Suppressor macrophage treated with lipopolysaccharide for 4 hours (primary cell): ENCODE results near the gene FRS2.
A peak's percentile ranks its signal among the peaks of the same experiment; 100 is the strongest.

ENCODE experiments used
- DNase-seq: peaks from one replicate; pipeline ENCODE4 v3.0.0-alpha.2; 2020

The FRS2 gene

DNA sequence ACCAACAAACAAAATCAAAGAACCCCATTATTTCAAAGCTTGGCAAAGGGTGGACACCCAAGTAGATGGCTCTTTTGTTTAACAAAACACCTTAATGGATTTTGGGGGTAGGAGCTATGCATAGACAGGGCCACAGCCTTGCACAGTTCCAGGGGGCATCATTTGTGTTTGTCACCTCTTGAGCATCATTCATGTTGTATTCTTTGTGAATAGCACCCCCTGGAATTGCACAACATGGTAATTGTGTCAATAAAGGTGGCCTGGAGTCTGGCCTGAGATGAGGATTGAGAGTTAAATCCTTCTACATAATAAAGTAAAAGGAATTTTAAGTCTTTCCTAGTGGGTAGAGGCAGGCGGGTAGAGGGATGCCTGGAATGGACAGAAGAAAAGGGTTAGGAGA lies 3.3 kb upstream of the FRS2 start:
- no peak for DNase-seq

DNA sequence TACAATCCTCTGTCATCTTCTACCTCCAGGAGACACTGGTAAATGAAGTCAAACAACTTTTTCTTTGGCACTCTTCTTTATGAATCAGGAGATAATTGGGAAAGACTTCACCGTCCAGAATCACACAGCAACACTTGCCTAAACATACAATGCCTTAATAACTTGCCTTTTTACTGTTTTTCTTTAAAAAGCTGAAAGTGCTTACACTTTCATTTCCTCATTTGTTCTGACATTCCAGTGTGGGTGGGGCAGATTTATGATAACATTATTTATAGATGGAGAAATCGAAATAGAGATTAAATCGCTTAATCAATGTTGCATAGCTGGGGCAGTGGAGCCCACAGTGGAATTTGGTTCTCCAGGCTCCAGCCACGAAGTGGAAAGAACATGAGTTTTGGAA lies 2.8 kb upstream of the FRS2 start:
- DNase-seq = peak; percentile 67

DNA sequence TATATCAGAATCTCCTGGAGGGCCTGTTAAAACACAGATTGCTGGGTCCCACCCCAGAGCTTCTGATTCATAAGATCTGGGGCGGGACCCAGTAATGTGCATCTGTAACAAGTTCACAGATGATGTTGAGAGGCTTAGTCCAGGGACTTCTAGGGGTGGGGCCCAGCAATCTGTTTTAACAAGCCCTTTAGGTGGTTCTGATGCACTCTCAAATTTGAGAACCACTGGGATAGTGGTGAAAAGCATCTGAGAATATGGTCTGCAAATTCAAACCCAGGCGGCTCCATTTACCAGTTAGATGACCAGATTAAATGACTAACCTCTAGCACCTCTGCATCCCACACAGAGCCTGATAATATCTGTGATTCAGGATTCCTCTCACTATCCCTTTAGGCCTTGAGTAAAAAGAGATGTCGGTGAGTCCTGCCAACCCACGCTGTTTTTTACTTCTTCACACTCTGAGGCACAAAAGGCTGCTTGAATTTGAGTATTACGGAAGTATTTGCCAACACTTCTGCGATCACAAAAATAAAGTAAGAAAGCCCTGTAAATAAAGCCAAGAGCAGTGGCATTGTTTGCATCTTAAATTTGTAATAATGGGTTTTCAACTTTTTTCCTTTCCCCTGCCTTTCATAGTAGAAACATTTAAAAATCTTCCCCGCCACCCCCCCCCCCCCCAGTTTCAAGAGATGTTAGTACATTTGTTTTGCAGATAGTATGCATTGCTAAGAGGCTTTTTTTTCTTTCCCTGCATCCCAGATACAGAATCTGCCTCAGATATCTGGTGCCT lies 1.8 kb upstream of the FRS2 start:
- DNase-seq = no peak

DNA sequence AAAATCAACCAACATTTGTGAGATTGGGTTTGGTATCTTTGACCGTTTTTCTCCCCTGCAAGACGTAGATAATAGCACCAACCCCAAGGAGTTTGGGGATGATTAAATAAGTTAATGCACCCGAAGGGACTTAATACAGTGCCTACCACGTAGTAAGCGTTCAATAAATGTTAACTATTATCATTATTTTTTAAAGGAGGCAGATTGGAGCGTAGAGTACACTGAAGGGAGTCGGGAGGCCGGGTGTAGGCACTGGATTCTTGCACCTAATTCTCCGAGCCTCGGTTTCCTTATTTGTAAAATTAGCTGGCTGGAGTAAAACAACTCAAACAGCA lies 367 bp upstream of the FRS2 start:
- DNase-seq = no peak

DNA sequence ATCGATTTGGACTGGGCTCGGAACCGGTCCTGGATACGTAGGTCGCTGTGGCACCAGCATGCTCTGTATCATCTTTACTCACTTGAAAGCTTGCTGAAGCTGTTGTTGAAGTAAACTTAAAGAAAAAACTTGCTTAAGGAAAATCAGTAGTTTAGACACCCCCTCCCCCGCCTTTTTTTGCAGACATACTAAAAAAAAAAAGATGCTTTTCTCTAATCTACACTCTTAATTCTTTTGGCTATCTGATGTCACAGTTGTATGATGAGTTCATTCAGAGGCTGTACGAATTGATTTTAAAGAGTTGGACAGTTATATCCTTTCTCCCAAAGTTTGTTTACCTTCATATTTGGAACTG lies 865 bp downstream of the FRS2 start:
- no peak for DNase-seq

DNA sequence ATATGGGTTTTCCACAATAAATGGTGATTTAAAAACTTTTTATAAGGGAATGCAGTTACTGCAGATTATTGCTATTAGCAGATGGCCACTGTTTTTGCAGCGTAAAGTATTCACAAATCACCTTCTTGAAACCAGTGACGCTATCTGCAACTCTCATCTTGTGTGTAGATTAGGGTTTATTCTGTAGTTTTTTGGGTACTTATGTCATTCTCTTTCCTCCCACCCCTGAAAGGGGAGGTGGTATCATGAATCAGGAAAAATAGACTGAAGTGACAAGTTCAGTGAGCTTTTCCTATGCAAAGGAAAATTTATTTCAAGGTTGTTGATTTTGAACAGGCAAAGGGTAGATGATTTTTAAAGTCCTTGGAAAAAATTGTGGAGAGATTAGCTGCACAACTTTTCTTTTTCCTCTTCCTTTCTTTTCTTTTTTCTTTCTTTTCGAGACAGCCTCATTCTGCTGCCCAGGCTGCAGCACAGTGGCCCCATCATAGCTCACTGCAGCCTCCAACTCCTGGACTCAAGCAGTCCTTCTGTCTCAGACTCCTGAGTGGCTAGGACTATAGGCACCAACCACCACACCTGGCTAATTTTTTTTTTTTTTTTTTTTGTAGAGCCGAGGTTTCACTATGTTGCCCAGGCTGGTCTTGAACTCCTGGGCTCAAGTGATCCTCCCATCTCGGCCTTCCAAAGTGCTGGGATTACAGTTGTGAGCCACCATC lies 1.6 kb downstream of the FRS2 start:
- no peak for DNase-seq

DNA sequence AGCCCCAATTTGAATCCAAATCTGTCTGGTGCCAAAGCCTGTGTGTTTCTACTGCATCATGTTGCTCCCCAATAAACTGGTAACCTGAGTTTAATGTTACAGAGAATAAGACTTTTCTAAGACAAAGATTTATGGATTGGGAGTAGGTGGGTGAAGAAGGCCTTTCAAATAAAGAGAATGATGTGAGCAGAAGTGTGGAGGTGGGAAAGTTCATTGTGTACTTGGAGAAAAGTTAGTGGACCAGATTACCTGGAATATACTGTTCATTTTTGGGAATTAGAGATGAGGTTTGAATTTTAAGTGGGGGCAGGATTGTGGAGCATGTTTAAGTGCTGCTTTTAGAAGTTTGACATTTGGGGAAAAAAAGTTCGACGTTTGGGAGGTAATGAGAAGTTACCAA lies 3.1 kb downstream of the FRS2 start:
- no peak for DNase-seq

DNA sequence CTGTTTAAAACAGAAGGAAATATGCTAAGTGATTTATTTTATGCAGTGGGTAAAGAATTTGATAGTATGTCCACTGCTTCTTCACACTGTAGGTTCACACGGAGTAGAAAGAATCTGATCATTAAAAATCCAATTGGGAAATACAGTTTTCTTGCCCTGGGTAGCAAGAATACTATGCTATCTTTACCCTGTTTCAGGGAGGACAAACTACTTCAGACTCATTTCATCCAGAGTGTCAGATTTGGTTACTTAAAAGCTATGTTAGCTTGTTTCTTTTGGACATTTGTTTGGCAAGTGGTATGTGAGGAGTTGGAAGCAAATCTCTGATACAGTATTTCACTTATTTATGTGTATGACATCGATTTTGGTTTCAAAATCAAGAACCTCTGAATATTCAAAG lies 4.3 kb downstream of the FRS2 start:
- no peak for DNase-seq

DNA sequence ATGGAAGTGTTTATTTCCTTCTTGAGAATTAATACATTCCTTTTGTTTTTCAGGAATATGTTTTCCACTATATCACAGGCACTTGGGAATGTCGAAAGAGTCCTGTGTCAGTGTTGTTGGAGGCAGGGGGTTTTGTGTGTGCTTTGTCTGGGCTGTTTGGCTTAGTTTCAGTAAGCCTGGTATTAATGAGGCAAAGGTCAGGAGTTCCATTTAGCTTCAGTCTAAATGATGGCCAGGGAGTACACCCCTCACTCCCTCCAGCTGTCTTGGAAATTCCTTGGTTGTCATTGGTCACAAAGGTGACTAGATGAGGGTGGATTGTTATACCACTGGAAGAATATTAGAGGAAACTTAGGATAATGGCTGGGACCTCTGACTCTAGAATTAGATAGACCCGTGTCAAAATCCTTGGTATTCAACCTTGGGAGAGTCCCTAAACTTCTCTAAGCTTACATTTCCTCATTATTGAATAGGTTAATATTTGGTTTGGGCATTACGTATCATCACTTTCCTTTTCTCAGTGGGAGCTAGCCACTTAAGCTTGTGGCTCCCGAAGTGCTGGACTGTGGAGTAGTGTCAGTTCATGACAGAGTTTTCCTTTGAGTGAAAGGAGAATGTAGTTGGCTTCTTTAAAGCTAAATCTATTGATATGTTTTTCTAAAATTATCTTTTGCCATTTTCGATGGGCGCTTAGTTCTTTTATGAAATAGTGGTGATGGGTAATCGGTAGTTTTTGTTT lies 5.2 kb downstream of the FRS2 start:
- no peak for DNase-seq

DNA sequence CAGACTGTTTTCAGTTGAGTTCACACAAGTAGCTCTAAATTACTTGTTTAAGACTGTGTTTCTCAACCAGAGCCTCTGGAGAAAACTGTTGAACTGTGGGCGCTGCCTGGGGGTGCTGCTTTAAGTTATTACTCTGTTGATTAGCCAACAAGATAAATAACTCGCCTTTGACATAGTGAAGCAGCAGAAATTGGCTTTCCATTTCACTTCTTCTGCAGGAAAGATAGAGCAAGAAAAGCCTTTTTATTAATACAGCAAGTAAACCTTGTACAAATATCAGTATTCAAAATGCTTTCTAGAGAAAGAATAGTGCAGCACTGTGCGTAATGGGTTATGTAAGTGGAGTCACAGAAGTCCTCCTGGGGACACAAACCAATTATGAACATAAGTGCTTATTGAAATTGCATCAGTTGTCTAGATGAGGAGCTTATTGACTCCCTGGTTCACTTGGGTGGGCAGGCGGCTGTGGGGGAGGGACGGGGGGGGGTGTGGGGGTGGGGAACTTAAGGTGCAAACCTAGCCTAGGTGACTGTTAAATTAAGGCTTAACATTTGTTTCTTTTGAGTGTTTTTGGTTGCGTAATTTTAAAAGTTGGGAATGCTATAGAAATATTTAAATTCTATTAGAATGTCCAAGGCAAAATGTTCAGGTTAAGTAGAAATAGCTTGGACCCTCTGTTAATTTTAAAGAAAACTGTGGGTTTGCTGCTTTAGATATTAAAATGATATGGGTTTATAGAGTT lies 6.3 kb downstream of the FRS2 start:
- no peak for DNase-seq

DNA sequence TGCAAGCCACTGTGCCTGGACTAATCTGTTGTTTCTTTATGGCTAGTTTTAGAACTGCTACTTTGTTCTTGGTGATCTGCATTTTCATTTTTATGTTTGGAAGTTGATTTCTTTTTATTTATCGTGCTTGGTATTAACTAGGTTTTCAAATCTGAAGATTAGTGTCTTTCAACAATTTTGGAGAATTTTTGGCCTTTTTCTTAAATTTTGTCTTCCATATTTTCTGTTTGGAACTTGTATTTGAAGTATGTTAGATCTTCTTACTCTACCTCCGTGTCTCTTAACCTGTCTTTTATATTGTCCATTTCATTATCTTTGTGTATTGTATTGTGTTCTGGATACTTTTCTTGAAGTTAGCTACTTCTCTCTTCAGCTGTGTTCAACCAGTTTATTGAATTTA lies 9.5 kb downstream of the FRS2 start:
- DNase-seq = no peak

DNA sequence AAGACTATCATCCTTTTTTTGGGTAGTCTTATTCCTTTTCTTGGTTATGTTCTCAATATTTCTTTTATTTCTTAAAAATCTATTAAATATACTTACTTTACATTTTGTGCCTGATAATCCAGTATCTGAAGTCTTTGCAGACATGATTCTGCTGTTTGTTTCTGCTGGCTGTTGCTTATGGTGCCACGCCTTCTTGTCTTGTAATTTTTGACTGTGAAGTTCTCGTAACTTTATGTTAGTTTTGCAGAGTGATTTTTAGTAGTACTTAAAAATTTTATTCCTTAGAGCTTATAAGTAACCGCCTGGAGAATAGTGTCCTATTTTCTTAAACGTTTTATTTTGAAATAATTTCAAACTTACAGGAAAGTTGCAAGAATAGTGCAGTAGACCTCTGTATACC lies 10.5 kb downstream of the FRS2 start:
- DNase-seq = no peak

DNA sequence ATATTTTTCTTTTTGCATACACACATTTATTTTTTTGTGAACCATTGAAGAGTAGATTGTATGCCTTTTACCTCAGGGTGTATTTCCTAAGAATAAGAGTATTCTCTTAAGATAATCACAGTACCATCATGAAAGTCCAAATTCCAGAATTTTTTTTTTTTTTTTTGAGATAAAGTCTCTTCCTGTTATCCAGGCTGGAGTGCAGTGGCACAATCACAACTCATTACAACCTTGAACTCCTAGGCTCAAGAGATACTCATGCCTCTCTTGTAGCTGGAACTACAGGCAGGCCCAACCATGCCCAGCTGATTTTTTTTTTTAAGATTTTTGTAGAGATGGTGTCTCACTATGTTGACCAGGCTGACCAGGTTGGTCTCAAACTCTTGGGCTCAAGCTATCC lies 10.9 kb downstream of the FRS2 start:
- no peak for DNase-seq

DNA sequence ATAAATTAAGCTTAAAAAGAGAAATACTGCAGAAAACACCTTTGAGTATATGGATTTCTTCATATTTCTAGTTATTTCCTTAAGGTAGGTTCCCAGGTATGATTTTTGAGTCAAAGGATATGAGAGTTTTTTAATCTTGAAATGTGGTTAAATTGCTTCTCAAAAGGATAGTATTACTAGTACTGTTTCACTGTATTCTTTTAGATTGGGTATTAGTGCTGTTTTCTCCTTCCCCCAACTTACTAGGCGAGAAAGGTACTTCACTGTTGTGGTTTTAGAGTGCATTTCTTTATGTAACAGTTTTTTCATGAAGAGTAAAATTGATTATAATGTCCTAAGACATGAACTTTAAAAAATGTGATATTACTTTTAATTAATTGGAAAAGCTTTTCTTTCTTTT lies 13.5 kb downstream of the FRS2 start:
- DNase-seq = no peak

DNA sequence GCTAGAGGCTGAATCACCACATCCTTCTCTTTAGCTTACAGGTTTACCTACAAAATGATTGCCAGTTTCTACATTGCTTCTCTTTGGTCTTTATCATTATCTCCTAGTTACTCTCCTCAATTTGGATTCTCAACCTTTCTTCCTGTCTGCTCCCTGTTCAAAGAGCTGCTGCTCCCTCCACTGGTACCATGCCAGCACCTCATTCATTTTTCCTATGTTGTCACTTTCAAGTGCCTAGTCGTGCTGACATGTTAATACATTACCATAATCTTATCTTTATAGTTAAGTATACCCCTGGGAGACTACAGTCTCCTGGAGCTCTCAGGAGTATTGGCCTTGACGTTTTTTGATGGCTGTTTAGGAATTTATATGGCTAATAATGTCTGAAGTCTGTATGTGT lies 14.2 kb downstream of the FRS2 start:
- DNase-seq = no peak

DNA sequence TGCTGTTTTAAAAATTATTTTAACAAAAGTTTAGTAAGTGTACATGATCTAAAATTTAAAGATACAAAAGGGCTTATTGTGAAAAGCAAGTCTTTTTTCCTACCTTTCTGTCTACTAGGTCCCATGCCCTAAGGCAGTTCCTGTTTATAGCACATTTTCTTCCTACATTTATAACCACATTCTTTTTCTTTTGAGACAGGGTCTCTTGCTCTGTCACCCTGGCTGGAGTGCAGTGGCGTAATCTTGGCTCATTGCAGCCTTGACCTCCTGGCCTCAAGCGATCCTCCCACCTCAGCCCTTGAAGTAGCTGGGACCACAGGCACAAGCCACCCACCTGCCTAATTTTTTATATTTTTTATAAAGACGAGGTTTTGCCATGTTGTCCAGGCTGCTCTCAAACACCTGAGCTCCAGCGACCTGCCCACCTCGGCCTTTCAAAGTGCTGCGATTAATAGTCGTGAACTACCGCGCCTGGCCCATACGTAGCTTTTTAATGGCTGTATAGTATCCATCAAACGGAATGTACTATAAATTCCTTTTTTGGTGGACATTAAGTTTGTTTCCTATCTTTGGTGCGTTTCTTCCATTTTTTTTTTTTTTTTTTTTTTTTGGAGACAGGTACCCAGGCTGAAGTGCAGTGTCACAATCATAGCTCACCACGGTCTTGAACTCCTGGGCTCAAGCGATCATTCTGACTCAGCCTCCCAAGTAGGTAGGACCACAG lies 20.9 kb downstream of the FRS2 start:
- no peak for DNase-seq

DNA sequence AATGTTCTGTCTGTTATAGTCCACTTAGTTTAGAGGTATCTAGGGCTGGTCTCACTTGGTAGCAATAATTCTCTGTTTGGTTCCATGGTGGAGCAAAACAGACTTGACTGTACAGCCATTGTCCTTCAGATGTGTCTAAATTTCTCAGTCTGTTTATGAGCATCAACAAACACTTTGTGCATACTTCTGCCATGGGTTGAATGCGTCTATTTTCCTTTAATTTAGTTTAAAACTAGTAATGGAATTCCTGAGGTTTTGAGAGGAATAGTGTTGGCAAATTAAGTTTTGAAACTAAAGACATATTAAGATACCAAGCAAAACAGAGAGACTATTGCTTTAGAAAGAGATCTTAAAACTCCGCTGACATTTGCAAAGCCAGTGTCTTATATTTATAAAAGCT lies 22.6 kb downstream of the FRS2 start:
- DNase-seq = no peak

DNA sequence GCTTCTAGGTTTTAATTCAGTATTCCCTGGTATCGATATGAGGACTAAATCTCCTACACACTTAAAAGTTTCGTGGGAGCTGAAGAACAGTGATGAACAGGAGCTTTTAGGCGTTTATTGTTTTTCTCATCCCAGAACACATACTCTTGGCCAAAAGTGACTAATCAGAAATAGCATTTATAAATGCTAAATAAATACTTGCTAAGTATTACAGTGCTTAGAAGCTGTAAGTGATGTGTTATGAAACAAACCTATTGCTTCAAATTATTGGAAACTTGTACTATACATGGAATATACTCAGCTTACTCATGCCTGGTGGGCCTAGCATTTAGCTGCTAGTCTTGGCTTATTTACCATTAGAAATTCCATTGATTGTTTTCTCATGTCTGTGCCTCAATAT lies 24.9 kb downstream of the FRS2 start:
- DNase-seq = no peak

DNA sequence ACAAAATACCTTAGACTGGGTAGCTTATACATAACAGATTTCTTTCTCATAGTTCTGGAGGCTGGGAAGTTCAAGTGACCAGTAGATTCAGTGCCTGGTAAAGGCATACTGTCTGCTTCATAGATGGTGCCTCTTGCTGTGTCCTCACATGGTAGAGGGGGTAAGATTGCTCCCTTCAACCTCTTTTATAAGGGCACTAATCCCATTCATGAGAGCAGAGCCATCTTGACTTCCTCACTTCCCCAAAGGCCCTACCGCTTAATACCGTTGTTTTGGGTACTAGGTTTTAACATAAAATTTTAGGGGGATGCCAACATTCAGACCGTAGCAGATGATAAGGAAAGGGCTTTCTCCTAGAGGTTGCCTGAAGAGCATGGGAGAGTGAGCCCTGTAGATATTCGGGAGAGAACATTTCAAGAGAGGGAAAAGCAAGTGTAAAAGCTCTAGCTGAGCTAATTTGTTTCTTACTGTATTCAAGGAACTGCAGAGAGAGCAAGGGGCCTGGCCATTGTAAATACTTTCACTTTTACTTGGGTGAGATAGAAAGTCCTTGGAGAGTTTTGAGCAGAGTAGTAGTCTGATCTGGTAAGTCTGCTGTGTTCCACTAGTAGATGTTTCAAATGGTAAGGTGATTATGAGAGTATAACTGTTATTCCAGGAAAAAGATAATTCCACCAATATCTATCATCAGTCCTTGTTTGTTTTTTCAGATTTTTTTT lies 27.3 kb downstream of the FRS2 start:
- peak; percentile 51 for DNase-seq

DNA sequence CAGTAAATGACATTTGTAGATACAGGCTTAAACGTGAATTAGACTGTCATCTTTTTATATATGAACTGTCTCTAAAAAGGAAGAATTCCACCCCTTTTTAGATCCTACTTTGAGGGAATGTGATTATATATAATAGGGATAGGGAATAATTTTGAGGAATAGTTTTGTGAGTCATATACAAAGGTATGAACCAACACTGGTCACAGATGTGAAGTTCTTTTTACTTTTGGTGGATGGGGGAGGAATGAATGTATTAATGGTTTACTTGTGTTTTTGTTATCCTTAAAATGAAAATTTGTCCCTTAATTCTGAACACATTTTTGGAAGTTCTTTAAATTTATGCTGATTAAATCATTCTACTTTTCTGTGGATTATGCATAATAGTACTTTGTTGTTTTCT lies 30.4 kb downstream of the FRS2 start:
- DNase-seq = no peak

DNA sequence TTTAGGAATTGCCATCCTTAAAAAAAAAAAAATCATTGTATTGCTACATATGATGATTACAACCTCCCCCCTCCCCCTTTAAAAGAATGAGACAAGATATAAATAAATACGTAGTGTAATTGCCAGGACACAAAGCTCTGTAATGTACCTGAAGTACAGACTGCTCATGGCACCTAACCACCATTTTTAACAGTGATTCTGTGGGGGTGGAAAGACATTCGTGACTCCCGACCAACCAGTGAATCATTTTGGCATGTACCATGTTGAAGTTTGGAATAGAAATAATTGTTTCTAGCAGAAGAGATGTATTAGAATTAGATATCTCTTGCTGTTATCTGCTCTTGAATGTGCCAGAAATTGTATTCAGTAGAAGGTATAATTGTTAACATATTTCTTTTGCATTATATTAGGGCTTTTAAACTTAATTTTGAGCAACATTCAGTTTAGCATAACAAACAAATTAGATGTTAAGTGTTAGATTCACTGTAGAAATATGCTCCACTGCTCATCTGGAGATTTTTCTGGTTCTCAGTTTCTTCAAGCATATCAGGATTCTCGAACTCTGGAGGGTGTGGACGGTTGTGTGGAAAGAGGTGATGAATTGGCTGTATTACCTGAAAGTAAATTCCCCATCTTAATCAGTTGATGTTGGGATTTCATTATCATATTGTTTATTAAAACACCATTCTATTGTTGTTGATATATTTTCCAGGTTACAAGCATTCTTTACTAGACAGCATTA lies 31.1 kb downstream of the FRS2 start:
- no peak for DNase-seq
